ENCODE data around the gene FUT8.

Gene FUT8

DNA sequence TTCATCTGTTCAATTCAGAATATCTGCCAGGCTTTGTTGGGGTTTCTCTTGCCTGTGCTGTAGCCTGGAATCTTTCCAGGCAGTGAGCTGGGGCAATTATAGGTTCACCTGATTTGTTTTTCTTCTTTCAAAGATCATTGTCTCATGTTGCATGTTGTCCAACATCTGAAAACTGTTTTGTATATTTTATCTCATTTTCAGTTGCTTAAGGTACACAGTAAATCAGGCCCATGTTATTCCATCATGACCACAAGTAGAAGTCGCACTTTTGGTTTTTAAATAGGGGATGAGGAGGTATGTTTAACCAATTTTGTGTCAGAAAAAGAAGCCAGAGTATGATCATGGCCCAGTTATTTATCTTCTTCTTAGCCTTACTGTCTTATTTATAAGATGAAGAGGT, 24.9 kb upstream of the FUT8 start:
- H3K4me1 ChIP-seq (ENCODE audit: control insufficient read depth, insufficient read depth, low read length): no peaks in the 10 kb centered on the region
- no peak overlapping the region for H3K27ac ChIP-seq (ENCODE audit: low read depth, low read length)
- no peak overlapping the region for H3K4me3 ChIP-seq (ENCODE audit: low read depth, low read length)
- no peaks in the 10 kb centered on the region for H3K36me3 ChIP-seq (ENCODE audit: control insufficient read depth, insufficient read depth, low read length)
- H3K27me3 ChIP-seq (ENCODE audit: control insufficient read depth, insufficient read depth, low read length): no peaks in the 10 kb centered on the region
- H3K9ac ChIP-seq (ENCODE audit: low read length): no peak overlapping the region
- no peaks in the 10 kb centered on the region for H3K9me3 ChIP-seq (ENCODE audit: control insufficient read depth, insufficient read depth, low read depth, low read length)

DNA sequence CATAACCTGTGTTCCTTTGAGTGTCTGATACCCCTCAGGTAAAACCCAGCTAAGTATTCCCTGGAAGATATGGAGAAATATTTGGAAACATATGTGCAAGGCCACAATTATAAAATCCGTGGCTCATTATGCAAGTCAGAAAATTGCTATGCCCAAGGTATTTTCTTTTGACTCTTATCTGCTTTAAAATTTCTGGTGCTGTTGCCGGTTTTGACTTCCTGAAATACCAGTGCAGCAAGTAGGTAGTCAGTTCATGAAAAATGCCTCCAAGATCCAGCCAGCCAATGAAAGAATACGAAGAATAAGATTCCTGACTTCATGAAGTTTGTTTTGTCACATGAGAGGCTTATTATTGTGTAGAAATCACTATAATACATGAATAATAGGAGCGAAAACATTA, 20.2 kb upstream of the FUT8 start:
- no peaks in the 10 kb centered on the region for H3K36me3 ChIP-seq (ENCODE audit: control insufficient read depth, insufficient read depth, low read length)
- H3K9ac ChIP-seq (ENCODE audit: low read length): no peak overlapping the region
- H3K27me3 ChIP-seq (ENCODE audit: control insufficient read depth, insufficient read depth, low read length): no peaks in the 10 kb centered on the region
- peaks cover 28% of the 10 kb centered on the region for H3K9me3 ChIP-seq (ENCODE audit: control insufficient read depth, insufficient read depth, low read depth, low read length)
- no peak overlapping the region for H3K4me3 ChIP-seq (ENCODE audit: low read depth, low read length)
- no peak overlapping the region for H3K27ac ChIP-seq (ENCODE audit: low read depth, low read length)
- no peaks in the 10 kb centered on the region for H3K4me1 ChIP-seq (ENCODE audit: control insufficient read depth, insufficient read depth, low read length)

DNA sequence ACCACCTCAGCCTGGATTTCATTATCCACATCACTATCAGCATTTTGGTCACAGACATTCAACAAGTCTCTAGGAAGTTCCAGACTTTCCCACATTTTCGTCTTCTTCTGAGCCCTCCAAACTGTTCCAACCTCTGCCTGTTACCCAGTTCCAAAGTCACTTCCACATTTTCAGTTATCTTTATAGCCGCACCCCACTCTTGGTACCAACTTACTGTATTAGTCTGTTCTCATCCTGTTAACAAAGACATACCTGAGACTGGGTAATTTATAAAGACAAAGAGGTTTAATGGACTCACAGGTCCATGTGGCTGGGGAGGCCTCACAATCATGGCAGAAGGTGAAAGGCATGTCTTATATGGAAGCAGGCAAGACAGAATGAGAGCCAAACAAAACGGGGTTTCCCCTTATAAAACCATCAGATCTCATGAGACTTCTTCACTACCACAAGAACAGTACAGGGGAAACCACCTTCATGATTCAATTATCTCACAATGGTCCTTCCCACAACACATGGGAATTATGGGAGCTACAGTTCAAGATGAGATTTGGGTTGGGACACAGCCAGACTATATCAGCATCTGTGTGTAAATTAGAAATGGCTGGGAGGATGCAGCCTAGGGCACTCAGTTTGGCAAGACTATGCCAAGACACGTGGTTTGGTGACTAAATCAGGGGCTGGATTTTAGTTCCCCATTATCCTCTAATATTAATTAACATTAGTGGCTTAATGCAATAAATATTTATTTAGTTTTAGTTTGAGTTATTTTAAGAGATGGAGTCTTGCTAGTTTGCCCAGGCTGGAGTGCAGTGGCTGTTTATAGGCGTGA, 16.2 kb upstream of the FUT8 start:
- Histone ChIP-seq H3K4me1 (ENCODE audit: control insufficient read depth, insufficient read depth, low read length) (no peaks in the 10 kb centered on the region), H3K4me3 (ENCODE audit: low read depth, low read length) (no peak overlapping the region), H3K9ac (ENCODE audit: low read length) (no peak overlapping the region), H3K27me3 (ENCODE audit: control insufficient read depth, insufficient read depth, low read length) (no peaks in the 10 kb centered on the region), H3K9me3 (ENCODE audit: control insufficient read depth, insufficient read depth, low read depth, low read length) (peaks cover 31% of the 10 kb centered on the region), H3K36me3 (ENCODE audit: control insufficient read depth, insufficient read depth, low read length) (no peaks in the 10 kb centered on the region), H3K27ac (ENCODE audit: low read depth, low read length) (no peak overlapping the region)

DNA sequence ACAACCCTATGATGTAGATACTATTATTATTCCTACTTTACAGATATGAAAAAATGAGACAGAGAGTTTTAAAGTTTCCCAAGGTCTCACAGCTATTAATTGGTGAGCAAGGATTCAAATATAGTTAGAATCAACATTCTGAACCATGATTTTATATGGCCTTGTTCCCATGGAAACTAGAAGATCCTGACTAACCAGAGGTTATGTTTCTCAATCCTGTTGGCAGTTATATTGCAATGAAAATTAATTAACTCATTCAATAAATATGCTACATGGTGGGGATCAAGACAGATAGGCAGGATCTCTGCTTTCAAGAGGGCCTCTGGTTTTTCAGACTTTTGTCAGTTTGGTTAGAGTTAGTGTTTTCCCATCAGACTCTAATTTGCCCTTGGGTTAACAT, 9.3 kb upstream of the FUT8 start:
- no peaks in the 10 kb centered on the region for H3K9me3 ChIP-seq (ENCODE audit: control insufficient read depth, insufficient read depth, low read depth, low read length)
- H3K27ac ChIP-seq (ENCODE audit: low read depth, low read length): no peak overlapping the region
- H3K36me3 ChIP-seq (ENCODE audit: control insufficient read depth, insufficient read depth, low read length): no peaks in the 10 kb centered on the region
- H3K9ac ChIP-seq (ENCODE audit: low read length): no peak overlapping the region
- no peaks in the 10 kb centered on the region for H3K27me3 ChIP-seq (ENCODE audit: control insufficient read depth, insufficient read depth, low read length)
- no peak overlapping the region for H3K4me3 ChIP-seq (ENCODE audit: low read depth, low read length)
- no peaks in the 10 kb centered on the region for H3K4me1 ChIP-seq (ENCODE audit: control insufficient read depth, insufficient read depth, low read length)

DNA sequence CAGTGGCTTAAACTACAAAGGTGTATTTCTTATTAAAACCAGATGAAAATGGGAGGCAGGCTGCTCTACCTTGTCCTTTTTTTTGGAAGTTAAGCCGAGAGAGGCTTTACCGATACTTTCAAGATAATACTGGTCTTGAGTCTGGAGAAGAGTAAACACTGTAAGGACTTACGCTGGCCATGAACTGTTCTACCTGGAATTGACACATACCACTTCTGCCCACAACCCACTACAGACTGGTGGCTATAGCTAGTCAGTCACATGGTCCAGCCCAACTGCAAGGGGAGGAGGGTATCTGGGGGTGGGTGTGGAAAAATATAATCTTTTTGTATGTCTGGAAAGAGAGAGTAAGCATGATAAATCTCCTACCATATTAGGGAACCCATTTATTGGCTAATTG, 4.4 kb upstream of the FUT8 start:
- Histone ChIP-seq H3K4me3 (ENCODE audit: low read depth, low read length) (no peak overlapping the region), H3K36me3 (ENCODE audit: control insufficient read depth, insufficient read depth, low read length) (no peaks in the 10 kb centered on the region), H3K27ac (ENCODE audit: low read depth, low read length) (no peak overlapping the region), H3K9ac (ENCODE audit: low read length) (no peak overlapping the region), H3K27me3 (ENCODE audit: control insufficient read depth, insufficient read depth, low read length) (no peaks in the 10 kb centered on the region), H3K4me1 (ENCODE audit: control insufficient read depth, insufficient read depth, low read length) (0 out of 2 replicates have a peak, but pooled peaks cover 4% of the 10 kb centered on the region), H3K9me3 (ENCODE audit: control insufficient read depth, insufficient read depth, low read depth, low read length) (no peaks in the 10 kb centered on the region)

DNA sequence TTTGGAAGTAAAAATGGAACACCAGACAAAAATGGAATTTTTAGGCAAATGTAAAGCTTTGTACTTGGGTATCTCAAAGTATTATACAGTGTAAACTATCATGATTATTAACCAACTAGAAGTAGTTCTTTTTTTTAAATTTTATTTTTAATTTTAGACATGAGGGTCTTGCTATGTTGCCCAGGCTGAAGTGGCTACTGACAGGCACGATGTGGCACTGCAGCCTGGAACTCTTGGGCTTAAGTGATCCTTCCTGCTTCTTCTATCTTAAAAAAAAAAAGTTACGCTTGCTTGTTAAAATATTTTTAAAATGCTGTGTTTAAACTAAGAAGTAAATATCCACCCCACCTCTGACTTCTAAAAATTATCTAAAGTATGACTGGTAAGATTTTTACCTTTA, 1.9 kb upstream of the FUT8 start:
- no peak overlapping the region for H3K27ac ChIP-seq (ENCODE audit: low read depth, low read length)
- H3K9me3 ChIP-seq (ENCODE audit: control insufficient read depth, insufficient read depth, low read depth, low read length): no peaks in the 10 kb centered on the region
- H3K4me1 ChIP-seq (ENCODE audit: control insufficient read depth, insufficient read depth, low read length): 0 out of 2 replicates have a peak, but pooled peaks cover 10% of the 10 kb centered on the region
- no peak overlapping the region for H3K9ac ChIP-seq (ENCODE audit: low read length)
- H3K36me3 ChIP-seq (ENCODE audit: control insufficient read depth, insufficient read depth, low read length): no peaks in the 10 kb centered on the region
- no peaks in the 10 kb centered on the region for H3K27me3 ChIP-seq (ENCODE audit: control insufficient read depth, insufficient read depth, low read length)
- no peak overlapping the region for H3K4me3 ChIP-seq (ENCODE audit: low read depth, low read length)

DNA sequence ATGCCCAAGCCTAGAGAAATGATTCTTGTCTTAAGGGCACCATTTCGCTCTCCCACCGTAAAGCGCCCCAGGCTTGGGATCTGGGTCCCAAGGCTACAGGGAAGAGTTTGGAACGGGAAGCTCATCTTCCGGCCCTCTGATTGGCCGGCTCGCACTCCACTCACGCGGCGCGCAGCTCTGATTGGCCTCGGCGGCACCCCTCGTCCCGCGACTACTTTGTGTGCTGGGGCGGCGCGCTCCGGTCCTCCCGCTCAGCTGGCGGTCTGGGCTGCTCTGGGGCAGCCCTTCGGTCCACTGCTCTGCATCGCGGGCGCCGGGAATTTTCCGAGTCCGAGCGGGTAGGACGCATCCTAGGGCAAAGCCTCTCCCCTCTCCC, 886 bp upstream of the FUT8 start:
- Histone ChIP-seq H3K27ac (ENCODE audit: low read depth, low read length) (peak overlapping the region; percentile 89), H3K36me3 (ENCODE audit: control insufficient read depth, insufficient read depth, low read length) (no peaks in the 10 kb centered on the region), H3K27me3 (ENCODE audit: control insufficient read depth, insufficient read depth, low read length) (no peaks in the 10 kb centered on the region), H3K4me3 (ENCODE audit: low read depth, low read length) (peak overlapping the region; percentile 83), H3K9ac (ENCODE audit: low read length) (peak overlapping the region; percentile 79), H3K4me1 (ENCODE audit: control insufficient read depth, insufficient read depth, low read length) (0 out of 2 replicates have a peak, but pooled peaks cover 10% of the 10 kb centered on the region), H3K9me3 (ENCODE audit: control insufficient read depth, insufficient read depth, low read depth, low read length) (no peaks in the 10 kb centered on the region)

DNA sequence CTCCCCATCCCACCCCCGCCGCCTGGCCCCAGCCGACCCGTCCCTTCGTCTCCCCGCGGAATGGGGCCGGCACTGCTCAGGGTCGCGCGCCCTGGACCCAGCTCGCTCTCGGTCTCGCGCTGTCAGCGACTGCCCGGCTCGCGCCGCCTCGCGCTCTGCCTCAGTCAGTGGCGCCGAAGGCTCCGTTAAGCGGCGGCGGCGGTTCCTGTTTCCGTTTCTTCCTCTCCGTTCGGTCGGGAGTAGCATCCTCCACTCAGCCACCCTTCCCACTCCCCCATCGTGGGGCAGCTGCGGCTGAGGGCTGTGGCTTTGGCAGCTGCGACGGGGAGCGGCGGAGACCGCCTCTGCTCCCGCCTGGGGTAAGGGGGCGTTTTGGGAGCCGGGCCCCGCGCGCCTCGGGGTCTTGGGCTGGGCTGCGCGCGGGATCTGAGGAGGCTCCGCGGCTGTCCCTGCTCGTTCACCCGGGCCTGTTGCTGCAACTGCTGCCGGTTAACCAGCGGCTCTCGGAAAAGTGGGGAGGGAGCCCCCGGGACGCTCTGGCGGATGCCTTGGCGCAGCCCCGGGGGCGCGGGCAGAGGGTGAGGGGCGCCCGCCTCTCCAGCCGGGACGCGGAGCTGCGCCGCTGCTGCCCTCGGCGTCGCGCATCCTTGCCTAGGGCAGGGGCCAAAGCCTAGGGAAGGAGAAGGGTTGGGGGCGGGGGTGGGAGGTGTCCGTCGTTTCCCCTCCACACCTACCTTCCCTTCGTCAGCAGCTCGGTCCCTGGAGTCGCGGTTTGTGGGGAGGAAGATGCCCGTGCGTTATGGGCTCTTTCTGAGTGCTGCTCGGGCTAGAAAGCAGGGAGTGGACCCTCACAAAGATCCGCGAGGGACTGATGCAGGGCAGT, 567 bp downstream of the FUT8 start:
- Histone ChIP-seq H3K27ac (ENCODE audit: low read depth, low read length) (peak overlapping the region; percentile 36; the same call in 1 of the 2 replicates), H3K36me3 (ENCODE audit: control insufficient read depth, insufficient read depth, low read length) (no peaks in the 10 kb centered on the region), H3K9me3 (ENCODE audit: control insufficient read depth, insufficient read depth, low read depth, low read length) (no peaks in the 10 kb centered on the region), H3K27me3 (ENCODE audit: control insufficient read depth, insufficient read depth, low read length) (no peaks in the 10 kb centered on the region), H3K4me1 (ENCODE audit: control insufficient read depth, insufficient read depth, low read length) (0 out of 2 replicates have a peak, but pooled peaks cover 10% of the 10 kb centered on the region), H3K9ac (ENCODE audit: low read length) (peak overlapping the region; percentile 81), H3K4me3 (ENCODE audit: low read depth, low read length) (peak overlapping the region; percentile 83)

DNA sequence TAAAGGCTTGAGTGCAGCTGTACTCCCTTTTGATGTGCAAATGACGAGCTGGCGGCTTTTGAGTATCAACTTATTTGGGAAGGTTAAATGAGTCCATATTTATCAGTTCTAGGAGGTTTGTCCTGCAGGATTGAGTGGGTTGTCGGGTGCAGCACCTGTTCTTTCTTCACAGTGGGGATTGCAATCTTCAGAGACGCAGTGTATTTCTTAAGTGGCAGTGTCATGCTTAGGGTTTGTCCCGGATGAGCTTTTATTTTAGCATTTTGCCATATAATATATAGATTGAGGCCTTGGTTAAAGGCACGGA, 1.2 kb downstream of the FUT8 start:
- Histone ChIP-seq H3K27ac (ENCODE audit: low read depth, low read length) (no peak overlapping the region), H3K4me3 (ENCODE audit: low read depth, low read length) (peak overlapping the region; percentile 83), H3K9ac (ENCODE audit: low read length) (peak overlapping the region; percentile 81), H3K27me3 (ENCODE audit: control insufficient read depth, insufficient read depth, low read length) (no peaks in the 10 kb centered on the region), H3K9me3 (ENCODE audit: control insufficient read depth, insufficient read depth, low read depth, low read length) (no peaks in the 10 kb centered on the region), H3K36me3 (ENCODE audit: control insufficient read depth, insufficient read depth, low read length) (no peaks in the 10 kb centered on the region), H3K4me1 (ENCODE audit: control insufficient read depth, insufficient read depth, low read length) (0 out of 2 replicates have a peak, but pooled peaks cover 10% of the 10 kb centered on the region)

DNA sequence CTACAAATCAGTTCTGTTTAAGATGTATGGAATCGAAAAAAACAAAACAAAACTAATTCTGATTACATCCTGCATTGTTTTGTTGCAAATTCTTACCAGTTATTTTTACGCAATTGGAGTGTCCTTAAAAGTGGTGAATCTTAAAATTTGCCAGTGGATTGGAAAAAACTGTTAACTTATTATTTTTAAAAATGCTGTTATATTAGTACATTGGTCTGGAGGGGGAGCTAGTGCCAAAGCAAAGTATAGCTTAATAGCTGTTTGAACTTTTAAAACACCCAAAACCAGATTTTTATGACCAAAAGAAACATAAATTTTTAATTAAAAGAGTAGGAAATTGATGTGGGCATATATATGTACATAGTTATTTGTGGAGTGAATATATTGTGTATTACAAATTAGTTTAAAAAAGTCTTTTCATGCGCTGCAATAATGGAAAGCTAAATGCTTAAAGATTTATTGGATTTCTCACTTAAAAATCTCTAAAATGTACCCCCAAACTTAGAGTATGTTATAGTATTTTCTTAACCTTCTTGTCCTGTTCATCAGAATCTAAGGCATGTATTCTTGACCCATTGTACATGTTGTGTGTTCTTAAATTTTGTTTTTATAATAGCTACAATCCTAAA, 2.5 kb downstream of the FUT8 start:
- Histone ChIP-seq H3K27ac (ENCODE audit: low read depth, low read length) (no peak overlapping the region), H3K4me1 (ENCODE audit: control insufficient read depth, insufficient read depth, low read length) (0 out of 2 replicates have a peak, but pooled peaks cover 10% of the 10 kb centered on the region), H3K36me3 (ENCODE audit: control insufficient read depth, insufficient read depth, low read length) (no peaks in the 10 kb centered on the region), H3K9me3 (ENCODE audit: control insufficient read depth, insufficient read depth, low read depth, low read length) (no peaks in the 10 kb centered on the region), H3K9ac (ENCODE audit: low read length) (no peak overlapping the region), H3K4me3 (ENCODE audit: low read depth, low read length) (no peak overlapping the region), H3K27me3 (ENCODE audit: control insufficient read depth, insufficient read depth, low read length) (no peaks in the 10 kb centered on the region)

DNA sequence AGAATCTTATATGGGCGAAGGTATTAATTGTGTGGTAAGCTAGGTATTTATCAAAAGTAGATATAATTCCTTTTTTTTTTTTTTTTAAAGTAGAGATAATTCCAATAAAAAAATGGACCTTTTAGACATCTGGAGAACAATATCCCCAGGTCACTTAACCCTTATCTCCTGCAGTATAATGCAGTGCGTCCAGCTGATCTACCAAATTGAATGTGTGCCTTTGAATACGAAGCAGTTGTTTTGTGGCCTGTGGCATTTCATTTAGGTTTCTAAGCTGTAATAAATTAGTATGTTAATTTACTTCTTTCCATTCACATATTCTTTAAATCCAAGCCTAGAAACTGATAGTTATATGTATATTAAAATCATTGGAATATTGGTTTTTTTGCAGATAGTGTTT, 3.1 kb downstream of the FUT8 start:
- Histone ChIP-seq H3K27ac (ENCODE audit: low read depth, low read length) (no peak overlapping the region), H3K36me3 (ENCODE audit: control insufficient read depth, insufficient read depth, low read length) (no peaks in the 10 kb centered on the region), H3K9ac (ENCODE audit: low read length) (no peak overlapping the region), H3K4me1 (ENCODE audit: control insufficient read depth, insufficient read depth, low read length) (0 out of 2 replicates have a peak, but pooled peaks cover 10% of the 10 kb centered on the region), H3K27me3 (ENCODE audit: control insufficient read depth, insufficient read depth, low read length) (no peaks in the 10 kb centered on the region), H3K9me3 (ENCODE audit: control insufficient read depth, insufficient read depth, low read depth, low read length) (no peaks in the 10 kb centered on the region), H3K4me3 (ENCODE audit: low read depth, low read length) (no peak overlapping the region)

Measured in HUES6 (cell line).